Measurements from ENCODE around the gene PLCH1. TPM values are rescaled to one million over a fixed set of nuclear protein-coding genes. Genes with fewer than 3 reads are reported as not detected.

The PLCH1 gene
- total RNA-seq, 1 experiment from 2014 or later: 12.8 TPM

DNA sequence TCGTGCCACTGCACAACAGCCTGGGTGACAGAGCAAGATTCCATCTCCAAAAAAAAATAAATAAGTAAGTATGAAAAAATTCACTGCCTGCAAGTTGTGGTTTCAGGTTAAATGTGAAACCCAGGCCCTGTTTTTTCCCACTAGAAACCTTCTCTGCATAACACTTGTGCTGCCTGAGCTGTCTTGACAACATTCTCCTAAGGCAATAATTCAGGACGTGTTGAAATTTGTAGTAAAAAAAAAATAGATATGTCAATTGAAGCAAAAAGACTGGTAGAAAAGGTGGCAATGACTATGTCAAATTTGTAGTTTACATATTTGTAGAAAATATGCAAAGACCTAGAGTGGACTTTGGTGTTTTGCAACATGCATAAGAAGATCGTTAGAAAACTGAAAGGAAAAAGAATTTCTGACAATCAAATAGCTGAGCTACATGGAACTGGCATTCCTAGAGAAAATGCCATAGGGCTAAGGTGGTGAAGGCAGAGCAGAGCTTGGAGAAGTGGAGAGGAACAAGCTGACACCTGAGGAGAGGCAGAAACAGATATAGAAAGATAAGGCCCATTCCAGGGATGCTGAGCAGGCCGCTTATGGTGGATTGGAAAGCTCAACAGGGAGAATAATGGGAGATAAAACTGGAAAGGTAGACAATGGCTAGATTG, 150.2 kb downstream of the PLCH1 start:
- no peak for DNase-seq (ENCODE audit: low spot score)
- in situ Hi-C loops (cut with HindIII; ENCODE audit: low sequenced_read_pairs): no loop called here

DNA sequence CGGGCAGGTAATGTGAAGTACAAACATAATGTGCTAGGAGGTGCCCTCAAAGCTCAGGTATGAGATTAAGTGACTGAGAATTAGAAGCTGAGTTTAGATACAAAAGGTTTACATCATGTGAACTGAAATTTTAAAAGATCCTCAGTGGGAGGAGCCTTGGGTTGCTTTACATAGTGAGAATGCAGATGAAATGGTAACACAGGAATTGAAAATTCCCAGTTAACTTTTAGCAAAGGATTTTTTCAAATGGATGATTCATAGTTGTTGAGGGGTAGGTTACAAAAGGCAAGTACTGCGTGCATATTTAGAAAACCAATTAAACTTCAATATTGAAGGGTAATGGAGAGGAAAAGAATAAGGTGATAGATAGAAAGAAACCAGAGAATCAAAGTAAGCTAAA, 157.3 kb downstream of the PLCH1 start:
- in situ Hi-C loops (cut with HindIII; ENCODE audit: low sequenced_read_pairs): no loop called here
- no peak for DNase-seq (ENCODE audit: low spot score)

DNA sequence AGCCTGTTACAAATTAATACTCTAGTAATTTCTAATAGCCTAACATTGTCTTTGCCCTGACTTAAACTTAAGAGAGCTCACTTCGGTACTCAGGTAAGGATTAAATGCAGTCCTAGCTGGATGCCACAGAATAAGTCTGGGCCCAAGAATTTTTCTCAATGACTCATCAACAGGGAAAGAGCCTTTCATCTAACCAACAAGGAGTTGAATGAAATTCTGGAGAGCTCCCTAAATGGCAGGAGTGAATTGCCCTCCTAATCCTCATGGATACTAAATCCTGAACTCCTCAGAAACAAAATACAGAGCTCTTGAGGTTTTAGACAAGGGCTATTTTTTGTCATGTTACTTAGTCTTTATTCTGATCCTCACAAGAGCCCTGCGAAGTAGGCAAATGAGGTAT, 159.5 kb downstream of the PLCH1 start:
- in situ Hi-C loops (cut with HindIII; ENCODE audit: low sequenced_read_pairs): no loop called here
- no peak for DNase-seq (ENCODE audit: low spot score)

DNA sequence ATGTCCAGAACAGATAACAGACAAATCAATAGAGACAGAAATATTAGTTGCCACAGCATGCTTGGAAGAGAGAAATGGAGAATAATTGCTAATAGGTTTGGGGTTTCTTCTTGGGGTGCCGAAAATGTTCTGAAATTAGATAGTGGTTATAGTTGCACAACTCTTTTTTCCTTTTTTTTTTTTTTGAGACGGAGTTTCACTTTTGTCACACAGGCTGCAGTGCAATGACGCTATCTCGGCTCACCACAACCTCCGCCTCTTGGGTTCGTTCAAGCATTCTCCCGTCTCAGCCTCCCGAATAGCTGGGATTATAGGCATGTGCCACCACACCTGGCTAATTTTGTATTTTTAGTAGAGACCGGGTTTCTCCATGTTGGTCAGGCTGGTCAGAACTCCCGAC, 163.3 kb downstream of the PLCH1 start:
- DNase-seq (ENCODE audit: low spot score): no peak
- in situ Hi-C loops (cut with HindIII; ENCODE audit: low sequenced_read_pairs): no loop called here

DNA sequence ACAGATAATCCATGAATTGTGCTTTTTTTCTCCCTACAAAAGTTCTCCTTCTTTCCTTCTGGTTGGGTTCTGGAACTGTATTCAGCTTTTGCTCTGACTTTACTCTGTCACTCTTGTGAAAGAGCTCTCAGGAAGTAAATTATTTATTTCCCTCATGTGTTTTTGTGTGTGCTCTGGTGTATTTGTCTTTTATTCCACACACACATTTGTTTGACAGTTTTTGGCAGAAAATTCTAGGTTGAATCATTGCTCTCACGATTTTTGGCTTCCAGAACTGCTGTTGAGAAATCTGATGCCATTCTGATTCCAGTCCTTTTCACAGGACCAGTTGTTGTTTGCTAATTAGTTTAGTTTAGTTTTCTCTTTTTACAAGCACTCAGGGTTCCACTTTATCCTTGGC, 172.8 kb downstream of the PLCH1 start:
- DNase-seq (ENCODE audit: low spot score): no peak
- in situ Hi-C loops (cut with HindIII; ENCODE audit: low sequenced_read_pairs): no loop called here

DNA sequence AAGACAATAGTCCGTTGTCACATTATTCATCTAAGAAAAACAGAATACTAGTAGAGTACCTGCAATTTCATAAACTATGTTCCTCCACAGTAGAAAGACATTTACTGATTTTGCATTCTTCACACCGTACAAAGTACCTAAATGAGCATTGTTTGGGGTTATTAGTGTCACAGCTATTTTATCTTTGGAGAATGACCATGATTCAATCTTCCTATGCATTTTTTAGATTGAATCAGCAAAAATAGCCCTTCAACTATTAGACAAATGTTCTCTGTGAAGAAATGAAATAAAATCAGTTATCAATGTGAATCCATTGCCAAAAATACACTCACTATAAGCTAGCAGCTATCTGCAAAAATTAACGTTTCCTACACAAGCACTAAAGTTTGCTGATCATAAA, 176.6 kb downstream of the PLCH1 start:
- in situ Hi-C loops (cut with HindIII; ENCODE audit: low sequenced_read_pairs): no loop called here
- no peak for DNase-seq (ENCODE audit: low spot score)

DNA sequence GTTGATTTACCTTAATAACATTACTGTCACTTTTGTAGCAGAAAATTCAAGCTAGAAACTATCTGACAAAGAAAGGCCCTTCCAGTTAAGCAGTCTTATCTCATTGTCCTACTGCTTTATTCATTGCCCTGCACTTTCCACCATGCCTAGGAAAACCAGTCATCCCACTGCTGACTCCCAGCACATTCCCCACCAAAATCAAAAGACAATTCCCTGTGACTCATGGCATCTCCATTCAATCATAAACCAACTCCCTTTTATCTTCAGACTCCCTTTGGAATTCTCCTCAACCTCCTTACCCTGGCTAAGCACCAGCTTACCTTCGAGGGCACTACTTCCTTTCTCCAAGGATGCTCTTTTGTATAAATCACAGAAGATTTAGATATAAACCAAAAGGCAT, 184.3 kb downstream of the PLCH1 start:
- in situ Hi-C loops (cut with HindIII; ENCODE audit: low sequenced_read_pairs): no loop called here
- DNase-seq (ENCODE audit: low spot score): no peak

DNA sequence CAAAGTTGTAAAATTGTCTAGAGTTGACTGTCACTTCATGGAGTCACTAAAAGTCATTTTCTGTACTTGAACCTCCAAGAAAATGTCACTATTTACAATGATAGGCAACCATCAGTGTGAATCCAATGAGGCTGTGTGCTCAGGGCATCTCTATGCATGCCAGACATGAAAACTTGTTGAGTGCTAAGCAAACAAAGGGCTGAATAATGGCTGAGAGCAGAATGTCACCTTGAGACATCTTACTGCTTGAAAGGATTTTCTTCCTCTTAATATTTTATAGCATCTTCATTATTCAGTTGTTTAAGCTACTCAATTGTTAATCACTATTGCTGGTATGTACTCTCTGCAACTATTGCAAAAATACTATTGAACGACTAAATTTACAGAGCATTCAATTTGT, 184.7 kb downstream of the PLCH1 start:
- in situ Hi-C loops (cut with HindIII; ENCODE audit: low sequenced_read_pairs): no loop called here
- DNase-seq (ENCODE audit: low spot score): no peak

DNA sequence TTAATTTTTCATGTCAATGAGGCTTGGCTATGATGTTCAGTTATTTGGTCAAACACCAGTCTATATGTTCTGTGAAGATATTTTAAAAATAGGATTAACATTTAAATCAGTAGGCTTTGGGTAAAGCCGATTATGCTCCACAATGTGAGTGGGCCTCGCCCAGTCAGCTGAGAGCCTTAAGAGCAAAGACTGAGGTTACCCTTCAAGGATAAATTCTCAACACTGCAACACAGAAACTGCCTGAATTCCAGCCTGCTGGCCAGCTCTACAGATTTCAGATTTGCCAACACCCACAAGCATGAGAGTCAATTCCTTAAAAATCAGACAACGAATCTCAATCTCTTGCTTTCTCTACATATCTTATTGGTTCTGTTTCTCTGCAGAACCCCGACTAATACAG, 188.3 kb downstream of the PLCH1 start:
- no peak for DNase-seq (ENCODE audit: low spot score)
- in situ Hi-C loops (cut with HindIII; ENCODE audit: low sequenced_read_pairs): no loop called here

DNA sequence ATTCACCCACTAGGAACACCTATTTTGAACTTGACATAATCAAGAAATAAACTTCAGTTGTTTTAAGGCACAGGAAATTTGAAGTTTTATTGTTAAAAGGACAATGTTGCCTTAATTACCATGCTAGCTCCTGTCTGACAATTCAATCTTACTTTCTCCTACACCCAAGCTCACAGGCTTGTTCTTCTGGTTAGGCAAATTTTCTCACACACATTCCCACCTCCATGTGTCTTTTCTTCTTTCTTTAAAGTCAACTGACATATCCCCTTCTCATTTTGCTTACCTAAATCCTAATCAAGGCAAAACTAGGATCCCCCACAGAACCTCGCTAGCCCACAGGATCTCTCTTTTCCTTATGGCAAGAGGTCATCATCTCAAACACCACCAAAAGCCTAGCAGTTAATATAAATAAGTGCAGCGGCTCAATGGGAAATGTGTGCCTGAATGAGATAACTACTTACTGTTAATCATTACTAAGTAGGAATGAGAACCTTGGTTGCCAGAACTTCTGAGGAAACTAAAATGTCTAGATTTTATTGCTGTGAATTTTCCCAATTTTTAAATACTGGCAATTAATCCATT, 189.3 kb downstream of the PLCH1 start:
- no peak for DNase-seq (ENCODE audit: low spot score)
- in situ Hi-C loops (cut with HindIII; ENCODE audit: low sequenced_read_pairs): no loop called here

DNA sequence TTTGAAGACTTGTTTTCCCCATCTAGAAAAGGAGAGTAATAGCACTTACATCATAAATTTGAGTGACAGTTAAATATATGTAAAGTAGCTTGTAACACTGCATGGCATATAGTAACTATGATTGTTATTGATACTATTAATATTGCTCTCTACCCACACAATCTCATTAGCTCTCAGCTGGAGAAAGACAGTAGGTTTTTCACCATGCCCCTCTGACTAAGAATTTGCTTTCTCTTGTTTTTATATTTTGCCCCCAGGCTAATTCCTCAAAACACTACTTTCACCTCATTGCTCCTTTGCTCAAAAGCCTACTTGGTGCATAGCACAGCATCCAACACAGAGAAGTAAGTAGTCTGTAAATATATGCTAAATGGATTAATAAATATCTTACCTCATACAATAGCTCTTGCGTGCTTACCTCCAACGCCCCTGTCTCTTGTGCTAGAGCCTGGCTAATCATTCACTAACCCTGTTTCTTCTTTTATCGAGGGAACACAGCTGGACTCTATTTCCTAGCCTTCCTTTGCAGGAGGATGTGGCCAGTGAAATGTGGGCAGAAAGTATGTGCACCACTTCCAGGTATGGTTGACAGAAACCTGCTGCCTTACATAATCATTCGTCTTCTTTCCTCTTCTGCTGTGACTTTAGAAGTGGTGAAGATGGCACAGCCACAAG, 190.0 kb downstream of the PLCH1 start:
- in situ Hi-C loops (cut with HindIII; ENCODE audit: low sequenced_read_pairs): no loop called here
- no peak for DNase-seq (ENCODE audit: low spot score)

DNA sequence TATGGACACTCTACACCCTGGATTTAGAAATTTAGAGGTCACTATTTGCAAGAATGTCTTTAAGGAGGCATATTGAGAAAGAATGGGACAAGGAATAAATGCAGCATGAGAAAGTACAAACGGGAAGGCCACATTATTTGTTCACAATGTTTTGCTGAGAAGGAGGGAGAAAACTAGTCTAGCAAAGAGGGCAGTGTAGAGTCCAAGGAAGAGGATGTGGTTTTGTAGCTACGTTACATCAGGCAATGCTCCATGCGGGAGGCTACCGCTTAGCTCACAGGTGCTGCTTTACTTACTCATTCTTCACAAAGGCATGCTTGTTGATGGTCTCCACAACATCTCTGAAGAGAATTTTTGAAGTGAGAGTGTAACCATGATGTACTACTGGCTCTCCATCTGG, 191.1 kb downstream of the PLCH1 start:
- no peak for DNase-seq (ENCODE audit: low spot score)
- in situ Hi-C loops (cut with HindIII; ENCODE audit: low sequenced_read_pairs): no loop called here

DNA sequence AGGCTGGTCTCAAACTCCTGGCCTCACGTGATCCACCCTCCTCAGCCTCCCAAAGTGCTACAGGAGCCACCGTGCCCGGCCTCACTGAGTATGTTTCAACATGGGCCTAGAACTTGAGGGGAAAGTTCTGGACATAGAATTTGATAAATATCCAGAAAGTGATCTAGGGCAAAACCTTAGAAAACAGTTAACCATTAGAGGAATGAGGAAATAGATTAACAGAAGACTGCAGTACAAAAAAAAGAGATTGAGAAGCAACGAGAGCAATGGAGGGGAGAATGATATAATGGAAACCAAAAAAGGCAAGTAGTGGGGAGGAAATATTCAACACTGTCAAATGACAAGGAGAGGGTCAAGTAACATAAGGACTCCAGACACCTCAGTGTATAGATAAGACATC, 191.5 kb downstream of the PLCH1 start:
- DNase-seq (ENCODE audit: low spot score): no peak
- in situ Hi-C loops (cut with HindIII; ENCODE audit: low sequenced_read_pairs): no loop called here

DNA sequence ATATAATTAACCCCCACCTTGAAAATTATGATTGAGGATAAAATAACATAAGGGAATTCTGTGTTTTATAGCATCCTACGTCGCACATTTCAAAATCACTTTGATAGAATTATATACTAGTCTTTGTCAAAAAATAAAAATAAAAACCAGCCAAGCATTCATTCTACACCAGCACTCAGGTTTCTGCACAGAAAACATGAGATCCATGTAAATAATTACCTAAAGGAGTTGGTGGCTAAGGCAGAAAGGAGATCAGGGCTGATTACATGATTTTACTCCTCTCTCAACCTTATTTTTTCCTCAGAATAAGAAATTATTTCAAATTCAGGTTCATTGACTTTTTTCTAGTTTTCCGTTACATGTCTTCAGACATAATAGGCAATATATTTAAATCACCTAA, 194.5 kb downstream of the PLCH1 start:
- in situ Hi-C loops (cut with HindIII; ENCODE audit: low sequenced_read_pairs): no loop called here
- DNase-seq (ENCODE audit: low spot score): no peak

DNA sequence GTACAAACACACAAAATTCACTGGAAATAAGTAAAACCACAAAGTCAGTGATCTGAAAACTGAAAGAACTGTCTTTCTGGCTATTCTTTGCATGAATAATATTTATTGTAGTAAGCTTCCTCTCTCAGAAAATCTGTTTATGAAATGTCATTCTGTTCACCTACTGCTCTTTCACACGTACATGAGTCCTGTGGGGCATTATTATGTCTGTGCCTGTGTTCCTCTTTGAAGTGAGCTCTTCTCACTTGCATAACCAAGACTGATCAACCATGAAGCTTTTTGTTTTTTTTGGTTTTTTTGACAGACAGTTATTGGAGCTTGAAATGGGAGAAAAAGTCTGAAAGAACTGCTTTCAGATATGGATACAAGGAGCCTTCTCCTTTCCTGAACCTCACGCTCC, 195.8 kb downstream of the PLCH1 start:
- no peak for DNase-seq (ENCODE audit: low spot score)
- in situ Hi-C loops (cut with HindIII; ENCODE audit: low sequenced_read_pairs): no loop called here

DNA sequence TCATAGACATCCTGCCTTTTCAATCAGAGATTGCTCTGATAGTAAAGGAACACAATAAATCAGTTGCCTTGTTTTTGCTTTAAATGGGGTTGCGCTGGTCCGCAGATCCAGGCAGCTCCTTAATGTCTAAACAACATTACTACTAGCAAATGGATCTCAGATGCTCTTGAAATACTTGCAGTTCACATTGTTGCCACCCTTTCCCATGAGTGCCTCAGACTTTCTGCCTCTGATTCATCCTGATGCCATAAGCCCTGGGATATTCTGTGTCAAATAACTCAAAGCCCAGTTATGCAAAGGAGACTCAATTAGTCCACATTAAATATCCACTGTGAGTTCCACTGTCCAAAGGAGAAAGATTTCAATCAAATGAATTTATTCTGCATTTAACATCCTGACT, 196.7 kb downstream of the PLCH1 start:
- no peak for DNase-seq (ENCODE audit: low spot score)
- in situ Hi-C loops (cut with HindIII; ENCODE audit: low sequenced_read_pairs): no loop called here

DNA sequence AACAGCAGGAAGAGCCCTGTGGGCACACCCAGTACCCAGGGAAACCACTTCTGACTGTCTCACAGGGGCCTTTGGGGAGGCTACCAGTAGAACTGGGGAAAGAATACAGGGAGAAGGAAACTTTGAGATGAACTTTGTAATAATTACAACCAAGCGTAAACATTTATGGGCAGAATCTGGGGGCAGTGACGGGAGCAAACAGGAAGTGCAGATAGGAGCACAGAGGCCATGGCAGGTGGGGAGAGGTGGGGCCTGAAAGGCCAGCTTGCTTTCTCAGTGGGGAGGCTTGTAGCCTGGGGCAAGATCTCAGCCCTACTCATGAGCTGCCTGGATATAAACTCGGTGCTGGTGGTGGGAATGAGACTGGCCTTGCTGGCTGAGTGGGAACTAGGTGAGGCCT, 209.8 kb downstream of the PLCH1 start:
- in situ Hi-C loops (cut with HindIII; ENCODE audit: low sequenced_read_pairs): no loop called here
- no peak for DNase-seq (ENCODE audit: low spot score)

DNA sequence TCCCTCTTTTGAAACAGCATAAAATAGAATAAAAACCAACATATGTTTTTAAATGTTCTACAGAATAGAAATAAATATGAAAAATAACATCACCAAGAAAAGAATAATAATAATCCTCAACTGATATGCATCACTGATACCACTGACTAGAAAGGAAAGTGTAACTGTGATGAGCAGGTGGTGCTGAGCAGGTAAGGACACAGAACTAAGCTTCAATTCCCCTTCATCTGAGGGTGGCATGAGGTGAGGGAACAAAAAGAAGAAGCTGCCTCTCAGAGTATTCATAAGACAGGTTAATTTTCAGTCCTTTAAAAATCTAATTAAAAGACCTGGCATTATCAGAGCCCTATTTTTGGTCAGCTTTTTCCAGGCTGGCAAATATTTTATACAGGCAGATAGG, 216.3 kb downstream of the PLCH1 start:
- in situ Hi-C loops (cut with HindIII; ENCODE audit: low sequenced_read_pairs): no loop called here
- DNase-seq (ENCODE audit: low spot score): no peak

DNA sequence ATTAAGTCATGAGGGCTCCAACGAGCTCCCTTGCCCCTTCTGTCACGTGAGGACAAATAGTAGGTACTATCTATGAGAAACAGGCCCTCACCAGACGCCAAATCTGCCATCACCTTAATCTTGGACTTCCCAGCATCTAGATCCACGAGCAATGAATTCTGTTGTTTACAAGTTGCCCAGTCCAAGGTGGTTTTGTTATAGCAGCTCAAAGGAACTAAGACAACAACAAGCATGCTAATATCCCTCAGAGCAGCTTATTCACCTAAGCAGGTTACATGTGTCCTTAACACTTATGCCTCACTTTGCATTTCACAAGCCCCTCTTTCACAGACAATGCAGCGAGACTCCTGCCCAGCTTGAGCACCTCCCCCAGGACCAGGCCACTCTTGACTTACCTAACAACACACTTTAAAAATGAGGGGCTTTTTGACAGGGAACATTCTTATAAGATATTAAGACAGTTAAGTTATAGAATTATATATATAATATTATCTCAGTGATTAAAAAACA, 219.5 kb downstream of the PLCH1 start:
- in situ Hi-C loops (cut with HindIII; ENCODE audit: low sequenced_read_pairs): no loop called here
- DNase-seq (ENCODE audit: low spot score): no peak

DNA sequence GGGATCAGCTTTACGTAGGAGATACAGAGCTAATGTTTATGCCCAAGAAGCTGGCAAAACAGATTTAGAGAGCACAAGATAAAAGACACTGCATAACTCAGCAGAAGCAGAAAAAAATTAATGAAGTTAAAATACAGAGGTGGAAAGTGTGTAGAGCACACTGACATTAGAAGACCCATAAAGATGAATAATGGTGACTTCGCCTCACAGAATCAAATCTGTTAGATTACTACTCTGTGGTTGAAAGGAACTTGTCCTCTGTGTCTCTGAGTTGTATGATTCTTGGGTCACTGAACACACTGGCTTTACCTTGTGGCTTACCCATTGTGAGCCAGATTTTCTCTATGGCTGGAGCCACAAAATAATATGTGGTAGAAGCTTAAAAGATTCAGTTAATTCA, 224.4 kb downstream of the PLCH1 start:
- in situ Hi-C loops (cut with HindIII; ENCODE audit: low sequenced_read_pairs): no loop called here
- no peak for DNase-seq (ENCODE audit: low spot score)

DNA sequence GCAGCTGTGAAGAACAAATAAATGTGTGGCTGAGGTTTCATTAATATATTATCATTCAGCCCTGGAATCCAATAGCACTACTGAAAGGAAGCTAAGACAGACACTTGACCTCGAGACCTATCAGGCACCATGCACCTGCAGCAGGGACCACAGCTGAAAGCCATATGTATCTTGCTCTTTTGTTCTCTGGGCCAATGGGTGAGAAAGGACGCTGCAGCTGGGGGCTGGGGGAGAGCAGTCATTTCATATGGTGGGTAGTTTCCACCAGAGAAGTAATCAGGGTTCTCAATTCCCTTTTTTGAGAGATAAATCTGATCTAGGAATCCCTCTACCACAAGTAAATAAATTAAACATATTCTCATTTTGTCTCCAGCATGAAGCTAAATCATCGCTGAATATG, 225.8 kb downstream of the PLCH1 start:
- in situ Hi-C loops (cut with HindIII; ENCODE audit: low sequenced_read_pairs): no loop called here
- no peak for DNase-seq (ENCODE audit: low spot score)
